ENCODE data around the gene SCYL3. TPM values are rescaled to one million over a fixed set of nuclear protein-coding genes. Genes with fewer than 3 reads are reported as not detected.

The SCYL3 gene
- total RNA-seq, 1 experiment from 2014 or later, result 5.9 TPM

GRCh38 chr1:169906938-169907337, 13.2 kb upstream of the SCYL3 start:
- no peak for DNase-seq
- Histone ChIP-seq H3K4me3 (ENCODE audit: low read depth, low read length) (no peak overlapping the region), H3K9me3 (no peaks in the 10 kb centered on the region), H3K27me3 (replicated peaks; ENCODE audit: control insufficient read depth, insufficient read depth, low read length) (no peaks in the 10 kb centered on the region), H3K36me3 (ENCODE audit: control insufficient read depth, insufficient read depth, low read length) (no peaks in the 10 kb centered on the region), H3K4me1 (no peaks in the 10 kb centered on the region)
- Mint-ChIP-seq H3K9me3 (ENCODE audit: unreplicated experiment) (no peaks in the 10 kb centered on the region), H3K4me1 (ENCODE audit: low read depth, unreplicated experiment) (no peaks in the 10 kb centered on the region), H3K4me3 (ENCODE audit: unreplicated experiment) (no peak overlapping the region), H3K36me3 (ENCODE audit: insufficient read depth, unreplicated experiment) (no peaks in the 10 kb centered on the region), H3K27ac (ENCODE audit: unreplicated experiment) (no peak overlapping the region), H3K27me3 (ENCODE audit: insufficient read depth, unreplicated experiment) (no peaks in the 10 kb centered on the region)
- no peak for TF ChIP-seq CTCF (IDR thresholded peaks at IDR 0.05; ENCODE audit: insufficient read depth in 1 of 2, low read depth in 1 of 2, low read length in 1 of 2, severe bottlenecking in 1 of 2, unreplicated experiment in 1 of 2)
- no TSS peak for BruUV-seq (replicated peaks)
- POLR2A ChIA-PET, result no interaction called here
- CTCF ChIA-PET, result no interaction called here
- intact Hi-C loops (cut with micrococcal nuclease; ENCODE audit: unreplicated experiment), result no loop called here

GRCh38 chr1:169904834-169905233, 11.1 kb upstream of the SCYL3 start:
- DNase-seq, result no peak
- no TSS peak for BruUV-seq (replicated peaks)
- H3K9me3 ChIP-seq, result no peaks in the 10 kb centered on the region
- intact Hi-C loops (cut with micrococcal nuclease; ENCODE audit: unreplicated experiment), result no loop called here
- Mint-ChIP-seq H3K36me3 (ENCODE audit: insufficient read depth, unreplicated experiment) (no peaks in the 10 kb centered on the region), H3K9me3 (ENCODE audit: unreplicated experiment) (no peaks in the 10 kb centered on the region), H3K27ac (ENCODE audit: unreplicated experiment) (no peak overlapping the region), H3K27me3 (ENCODE audit: insufficient read depth, unreplicated experiment) (no peaks in the 10 kb centered on the region), H3K4me1 (ENCODE audit: low read depth, unreplicated experiment) (no peaks in the 10 kb centered on the region), H3K4me3 (ENCODE audit: unreplicated experiment) (no peak overlapping the region)
- H3K4me1 ChIP-seq, result peaks cover 6% of the 10 kb centered on the region; the same call in 1 of the 2 replicates
- no peak overlapping the region for H3K4me3 ChIP-seq (ENCODE audit: low read depth, low read length)
- CTCF ChIA-PET, result no interaction called here
- TF ChIP-seq CTCF (IDR thresholded peaks at IDR 0.05; ENCODE audit: insufficient read depth in 1 of 2, low read depth in 1 of 2, low read length in 1 of 2, severe bottlenecking in 1 of 2, unreplicated experiment in 1 of 2), result no peak
- POLR2A ChIA-PET, result no interaction called here
- H3K36me3 ChIP-seq (ENCODE audit: control insufficient read depth, insufficient read depth, low read length), result no peaks in the 10 kb centered on the region
- H3K27me3 ChIP-seq (replicated peaks; ENCODE audit: control insufficient read depth, insufficient read depth, low read length), result no peaks in the 10 kb centered on the region

- no peak overlapping the region for H3K27ac Mint-ChIP-seq (ENCODE audit: unreplicated experiment)
- H3K27me3 Mint-ChIP-seq (ENCODE audit: insufficient read depth, unreplicated experiment), result no peaks in the 10 kb centered on the region
- intact Hi-C loops (cut with micrococcal nuclease; ENCODE audit: unreplicated experiment), result no loop called here
- DNase-seq, result no peak
- Histone ChIP-seq H3K4me3 (ENCODE audit: low read depth, low read length) (no peak overlapping the region), H3K36me3 (ENCODE audit: control insufficient read depth, insufficient read depth, low read length) (no peaks in the 10 kb centered on the region), H3K4me1 (peaks cover 6% of the 10 kb centered on the region; the same call in 1 of the 2 replicates), H3K27me3 (replicated peaks; ENCODE audit: control insufficient read depth, insufficient read depth, low read length) (no peaks in the 10 kb centered on the region), H3K9me3 (no peaks in the 10 kb centered on the region)
- ChIA-PET POLR2A (interaction anchor here (1.0 kb wide), 1 partner anchor 9 kb away, joined by 3 read pairs; the partner anchor contains the start of gene SCYL3), CTCF (no interaction called here)
- BruUV-seq (replicated peaks), result no TSS peak
- no peak overlapping the region for H3K4me3 Mint-ChIP-seq (ENCODE audit: unreplicated experiment)
- no peaks in the 10 kb centered on the region for H3K9me3 Mint-ChIP-seq (ENCODE audit: unreplicated experiment)
- H3K36me3 Mint-ChIP-seq (ENCODE audit: insufficient read depth, unreplicated experiment), result no peaks in the 10 kb centered on the region
- H3K4me1 Mint-ChIP-seq (ENCODE audit: low read depth, unreplicated experiment), result no peaks in the 10 kb centered on the region
- no peak for TF ChIP-seq CTCF (IDR thresholded peaks at IDR 0.05; ENCODE audit: insufficient read depth in 1 of 2, low read depth in 1 of 2, low read length in 1 of 2, severe bottlenecking in 1 of 2, unreplicated experiment in 1 of 2)
These were observed 9.1 kb upstream of the SCYL3 start for GRCh38 chr1:169902751-169903150.
